ENCODE measurements around the gene COL5A2. TPM values are rescaled to one million over a fixed set of nuclear protein-coding genes. Genes with fewer than 3 reads are reported as not detected.

The COL5A2 gene
- total RNA-seq, 2 experiments from 2014 or later = 1.6 to 1.7 TPM

GRCh38 chr2:189072036-189072435, 107.5 kb downstream of the COL5A2 start:
- Mint-ChIP-seq H3K4me3 (no peak overlapping the region), H3K36me3 (ENCODE audit: low read depth) (no peaks in the 10 kb centered on the region), H3K27me3 (no peaks in the 10 kb centered on the region), H3K27ac (no peak overlapping the region), H3K4me1 (no peaks in the 10 kb centered on the region), H3K9me3 (no peaks in the 10 kb centered on the region)
- DNase-seq = no peak
- ChIA-PET CTCF (no interaction called here), POLR2A (no interaction called here)

GRCh38 chr2:189069855-189070619, 109.5 kb downstream of the COL5A2 start:
- H3K4me3 Mint-ChIP-seq = no peak overlapping the region
- no peaks in the 10 kb centered on the region for H3K27me3 Mint-ChIP-seq
- no peaks in the 10 kb centered on the region for H3K36me3 Mint-ChIP-seq (ENCODE audit: low read depth)
- no peaks in the 10 kb centered on the region for H3K4me1 Mint-ChIP-seq
- DNase-seq = no peak
- no peaks in the 10 kb centered on the region for H3K9me3 Mint-ChIP-seq
- POLR2A ChIA-PET = no interaction called here
- CTCF ChIA-PET = interaction anchor here (1.5 kb wide), 1 partner anchor 25 kb away, joined by 3 read pairs; no protein-coding TSS in a partner anchor
- no peak overlapping the region for H3K27ac Mint-ChIP-seq

GRCh38 chr2:189066037-189066436, 113.5 kb downstream of the COL5A2 start:
- DNase-seq = no peak
- H3K36me3 Mint-ChIP-seq (ENCODE audit: low read depth) = no peaks in the 10 kb centered on the region
- CTCF ChIA-PET = no interaction called here
- no peak overlapping the region for H3K27ac Mint-ChIP-seq
- no peaks in the 10 kb centered on the region for H3K9me3 Mint-ChIP-seq
- no peaks in the 10 kb centered on the region for H3K4me1 Mint-ChIP-seq
- no peak overlapping the region for H3K4me3 Mint-ChIP-seq
- POLR2A ChIA-PET = no interaction called here
- H3K27me3 Mint-ChIP-seq = no peaks in the 10 kb centered on the region

DNA sequence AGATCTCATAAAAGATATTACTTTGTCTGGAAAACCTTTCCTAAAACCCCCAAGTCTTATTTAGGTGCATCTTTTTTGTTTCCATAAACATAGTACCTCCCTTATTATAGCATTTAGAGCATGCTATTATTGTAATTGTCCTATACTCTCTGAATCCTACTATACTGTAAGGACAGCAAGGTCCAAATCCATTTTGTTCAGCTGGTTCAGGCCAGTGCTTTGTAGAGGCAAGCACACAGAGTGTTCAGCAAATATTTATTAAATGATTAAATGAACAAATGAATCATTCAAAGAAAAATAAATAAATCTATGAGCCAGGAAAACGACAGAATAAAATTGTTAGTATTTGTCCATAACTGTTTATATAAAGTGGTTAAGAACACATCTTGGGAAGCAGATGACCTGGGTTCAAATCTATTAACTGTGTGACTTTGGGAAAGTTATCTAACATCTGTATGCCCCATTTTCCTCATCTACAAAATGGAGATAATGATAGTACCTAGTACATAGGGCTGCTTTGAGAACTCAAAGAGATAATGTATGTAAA, 119.4 kb downstream of the COL5A2 start:
- Mint-ChIP-seq H3K4me1 (no peaks in the 10 kb centered on the region), H3K27ac (no peak overlapping the region), H3K27me3 (no peaks in the 10 kb centered on the region), H3K9me3 (no peaks in the 10 kb centered on the region), H3K4me3 (no peak overlapping the region), H3K36me3 (ENCODE audit: low read depth) (no peaks in the 10 kb centered on the region)
- no peak for DNase-seq
- POLR2A ChIA-PET = no interaction called here
- CTCF ChIA-PET = no interaction called here

- ChIA-PET POLR2A (no interaction called here), CTCF (no interaction called here)
- H3K27me3 Mint-ChIP-seq = no peaks in the 10 kb centered on the region
- H3K27ac Mint-ChIP-seq = no peak overlapping the region
- no peak for DNase-seq
- H3K36me3 Mint-ChIP-seq (ENCODE audit: low read depth) = no peaks in the 10 kb centered on the region
- H3K9me3 Mint-ChIP-seq = no peaks in the 10 kb centered on the region
- no peak overlapping the region for H3K4me3 Mint-ChIP-seq
- no peaks in the 10 kb centered on the region for H3K4me1 Mint-ChIP-seq
Measured at GRCh38 chr2:189057316-189057715, 122.2 kb downstream of the COL5A2 start.

- H3K27me3 Mint-ChIP-seq = no peaks in the 10 kb centered on the region
- H3K9me3 Mint-ChIP-seq = no peaks in the 10 kb centered on the region
- no peaks in the 10 kb centered on the region for H3K36me3 Mint-ChIP-seq (ENCODE audit: low read depth)
- no peak for DNase-seq
- H3K4me1 Mint-ChIP-seq = no peaks in the 10 kb centered on the region
- H3K4me3 Mint-ChIP-seq = no peak overlapping the region
- ChIA-PET CTCF (no interaction called here), POLR2A (no interaction called here)
- H3K27ac Mint-ChIP-seq = no peak overlapping the region
Measured at GRCh38 chr2:189056200-189057106, 123.1 kb downstream of the COL5A2 start.

- H3K4me3 Mint-ChIP-seq = no peak overlapping the region
- H3K27ac Mint-ChIP-seq = no peak overlapping the region
- no peaks in the 10 kb centered on the region for H3K36me3 Mint-ChIP-seq (ENCODE audit: low read depth)
- H3K9me3 Mint-ChIP-seq = no peaks in the 10 kb centered on the region
- POLR2A ChIA-PET = no interaction called here
- no peaks in the 10 kb centered on the region for H3K27me3 Mint-ChIP-seq
- no peaks in the 10 kb centered on the region for H3K4me1 Mint-ChIP-seq
- DNase-seq = no peak
- CTCF ChIA-PET = no interaction called here
Measured at GRCh38 chr2:189050165-189050712, 129.3 kb downstream of the COL5A2 start.

- POLR2A ChIA-PET = no interaction called here
- no peak for DNase-seq
- CTCF ChIA-PET = no interaction called here
- Mint-ChIP-seq H3K4me1 (no peaks in the 10 kb centered on the region), H3K9me3 (no peaks in the 10 kb centered on the region), H3K36me3 (ENCODE audit: low read depth) (no peaks in the 10 kb centered on the region), H3K4me3 (no peak overlapping the region), H3K27ac (no peak overlapping the region), H3K27me3 (no peaks in the 10 kb centered on the region)
Measured at GRCh38 chr2:189049709-189050164, 129.8 kb downstream of the COL5A2 start.

DNA sequence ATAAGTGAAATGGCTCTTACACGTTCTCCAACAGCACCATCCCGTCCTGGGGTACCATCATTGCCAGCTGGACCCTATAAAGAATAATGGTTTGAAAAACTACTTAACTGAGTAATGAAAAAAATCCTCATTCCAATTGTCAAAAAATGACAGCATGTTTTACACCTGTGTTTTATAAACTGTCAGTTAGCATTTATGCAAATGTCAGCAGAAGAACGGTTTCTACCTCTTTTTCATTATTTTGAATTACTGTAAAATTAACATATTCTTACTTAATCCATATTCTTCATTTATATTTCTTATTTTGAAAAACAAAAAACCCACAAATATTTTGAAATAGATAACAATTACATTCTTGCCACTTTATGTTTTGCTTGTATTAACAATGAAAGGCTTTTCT, 131.4 kb downstream of the COL5A2 start:
- H3K4me1 Mint-ChIP-seq = no peaks in the 10 kb centered on the region

DNA sequence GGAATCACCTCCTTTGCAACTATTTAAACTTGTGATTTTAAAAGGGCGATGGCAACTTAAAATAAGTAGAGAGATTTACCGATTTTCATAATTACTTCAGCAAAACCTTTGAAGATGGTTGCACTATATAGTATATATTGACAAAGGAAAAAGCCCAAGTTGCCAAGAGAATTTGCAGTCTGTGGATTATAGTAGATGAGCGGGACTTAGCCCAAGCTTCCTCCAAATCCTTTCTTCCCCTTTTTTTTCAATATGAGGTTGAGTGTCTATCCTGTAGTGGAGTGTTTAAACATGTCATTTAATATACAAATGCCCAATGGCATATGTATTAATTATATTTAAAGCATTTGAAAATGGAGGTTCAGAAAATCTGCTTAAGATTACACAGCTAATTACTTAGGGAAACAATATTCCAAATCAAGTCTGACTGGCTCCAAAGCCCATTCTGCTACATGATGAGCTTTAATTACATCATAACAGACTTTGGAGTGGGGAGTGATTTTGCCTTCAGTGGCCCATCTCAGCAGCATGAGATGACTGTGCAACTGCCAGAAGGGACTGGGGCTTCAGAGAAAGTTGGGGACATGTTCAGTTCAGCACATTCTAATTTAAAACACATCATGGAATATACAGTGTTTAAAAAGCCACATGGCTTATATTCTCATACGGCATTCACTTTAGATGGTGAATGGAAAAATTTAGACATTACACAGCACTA, 132.2 kb downstream of the COL5A2 start:
- H3K4me1 Mint-ChIP-seq = no peaks in the 10 kb centered on the region
- H3K9me3 Mint-ChIP-seq = no peaks in the 10 kb centered on the region

More for the DNA sequence above, 131.4 kb downstream of the COL5A2 start:
- no peak overlapping the region for H3K27ac Mint-ChIP-seq
- POLR2A ChIA-PET = no interaction called here
- H3K9me3 Mint-ChIP-seq = no peaks in the 10 kb centered on the region
- no peak overlapping the region for H3K4me3 Mint-ChIP-seq
- H3K36me3 Mint-ChIP-seq (ENCODE audit: low read depth) = no peaks in the 10 kb centered on the region
- CTCF ChIA-PET = no interaction called here
- DNase-seq = no peak
- no peaks in the 10 kb centered on the region for H3K27me3 Mint-ChIP-seq

DNA sequence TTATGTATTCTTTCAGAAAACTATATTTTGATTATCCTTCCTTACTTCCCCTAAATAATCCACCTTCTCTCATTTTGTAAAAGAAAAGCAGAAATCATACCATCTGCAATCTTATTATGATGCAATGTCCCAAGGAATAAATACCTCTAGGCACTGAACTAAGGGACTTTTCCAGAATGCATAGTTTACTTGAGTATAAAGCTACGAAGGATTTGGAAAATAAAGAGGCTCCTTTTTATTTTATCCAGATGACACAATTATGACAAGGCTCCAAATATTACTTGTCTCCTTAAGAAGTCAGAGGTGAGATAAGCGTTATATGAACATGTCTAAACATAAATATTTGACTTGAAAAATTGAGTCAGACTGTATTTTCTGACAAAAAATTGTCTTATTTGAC, 133.2 kb downstream of the COL5A2 start:
- no peaks in the 10 kb centered on the region for H3K9me3 Mint-ChIP-seq
- no peak for DNase-seq
- no peaks in the 10 kb centered on the region for H3K36me3 Mint-ChIP-seq (ENCODE audit: low read depth)
- CTCF ChIA-PET = no interaction called here
- H3K4me3 Mint-ChIP-seq = no peak overlapping the region
- no peaks in the 10 kb centered on the region for H3K27me3 Mint-ChIP-seq
- POLR2A ChIA-PET = no interaction called here
- no peaks in the 10 kb centered on the region for H3K4me1 Mint-ChIP-seq
- no peak overlapping the region for H3K27ac Mint-ChIP-seq

More for the DNA sequence above, 132.2 kb downstream of the COL5A2 start:
- no peak for DNase-seq
- no peaks in the 10 kb centered on the region for H3K27me3 Mint-ChIP-seq
- POLR2A ChIA-PET = no interaction called here
- CTCF ChIA-PET = no interaction called here
- H3K36me3 Mint-ChIP-seq (ENCODE audit: low read depth) = no peaks in the 10 kb centered on the region
- H3K27ac Mint-ChIP-seq = no peak overlapping the region
- no peak overlapping the region for H3K4me3 Mint-ChIP-seq

DNA sequence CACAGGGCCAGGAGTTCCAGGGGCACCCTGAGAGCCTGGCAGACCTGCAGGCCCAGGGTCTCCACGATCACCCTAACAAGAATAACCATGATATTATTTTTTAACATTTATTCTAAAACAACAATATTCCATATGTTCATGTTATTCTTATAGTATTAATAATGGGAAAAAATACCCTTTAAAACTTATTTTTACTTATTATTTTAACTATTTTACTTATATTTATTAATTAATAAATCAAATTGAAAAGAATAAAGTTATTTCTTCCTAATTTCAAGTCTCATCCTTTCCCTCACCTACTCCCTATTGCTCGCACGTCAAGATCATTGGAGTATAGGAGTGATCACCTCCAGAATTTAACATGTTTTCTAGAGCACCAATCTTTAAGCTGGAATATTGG, 133.7 kb downstream of the COL5A2 start:
- no peaks in the 10 kb centered on the region for H3K9me3 Mint-ChIP-seq
- DNase-seq = no peak
- H3K27me3 Mint-ChIP-seq = no peaks in the 10 kb centered on the region
- POLR2A ChIA-PET = no interaction called here
- H3K36me3 Mint-ChIP-seq (ENCODE audit: low read depth) = no peaks in the 10 kb centered on the region
- H3K4me1 Mint-ChIP-seq = no peaks in the 10 kb centered on the region
- CTCF ChIA-PET = no interaction called here
- H3K27ac Mint-ChIP-seq = no peak overlapping the region
- H3K4me3 Mint-ChIP-seq = no peak overlapping the region

GRCh38 chr2:189037518-189037917, 142.0 kb downstream of the COL5A2 start:
- H3K4me1 Mint-ChIP-seq = no peaks in the 10 kb centered on the region
- no peaks in the 10 kb centered on the region for H3K9me3 Mint-ChIP-seq
- H3K27ac Mint-ChIP-seq = no peak overlapping the region
- H3K27me3 Mint-ChIP-seq = no peaks in the 10 kb centered on the region
- DNase-seq = no peak
- no peaks in the 10 kb centered on the region for H3K36me3 Mint-ChIP-seq (ENCODE audit: low read depth)
- ChIA-PET POLR2A (no interaction called here), CTCF (no interaction called here)
- H3K4me3 Mint-ChIP-seq = no peak overlapping the region

Measured in activated CD4-positive, alpha-beta memory T cell treated with anti-CD3 and anti-CD28 coated beads, Interleukin-2, amount 10 ng/mL, durations not matched to agents 7 days and 5 days (primary cell).